Suprapubic skin (tissue), 4 donors: ENCODE results near the gene CHRM2. TPM values are rescaled to one million over a fixed set of nuclear protein-coding genes. Genes with fewer than 3 reads are reported as not detected.

Experiments
- DNase-seq, 2 donors: peaks; one replicate each; pipeline ENCODE4 v3.0.0-alpha.2; 2019; ENCODE audit warnings: low spot score in 2 of 2
- H3K27ac ChIP-seq: fragments of 200-600 bp; sonication (generic); one replicate; pipeline ENCODE4 v1.5.1; 2019
- H3K27me3 ChIP-seq: fragments of 200-600 bp; sonication (generic); one replicate; pipeline ENCODE4 v1.5.1; 2019
- H3K36me3 ChIP-seq: fragments of 200-600 bp; sonication (generic); one replicate; pipeline ENCODE4 v1.5.1; 2019
- H3K4me1 ChIP-seq: fragments of 200-600 bp; sonication (generic); one replicate; pipeline ENCODE4 v1.5.1; 2019
- H3K4me3 ChIP-seq: fragments of 200-600 bp; sonication (generic); one replicate; pipeline ENCODE4 v1.5.1; 2019; ENCODE audit warnings: mild to moderate bottlenecking
- H3K9me3 ChIP-seq: fragments of 200-600 bp; sonication (generic); one replicate; pipeline ENCODE4 v1.5.1; 2019
- CTCF ChIP-seq, 2 donors: fragments of 200-600 bp in 1 of 2; fragments of 450-650 bp in 1 of 2; sonication (generic) in 1 of 2; IDR thresholded peaks; one replicate each; pipeline ENCODE4 v1.5.1; 2016 to 2019; ENCODE audit warnings: antibody characterized with exemption in 2 of 2, mild to moderate bottlenecking in 1 of 2, moderate library complexity in 1 of 2
- EP300 ChIP-seq: sonication (generic); formaldehyde crosslinking; IDR thresholded peaks from one replicate; pipeline ENCODE4 v1.6.1; 2017; ENCODE audit warnings: antibody characterized with exemption
- POLR2A ChIP-seq, 2 donors: fragments of 450-650 bp; IDR thresholded peaks; one replicate each; pipeline ENCODE4 v1.6.1; 2017; ENCODE audit warnings: antibody characterized with exemption in 2 of 2, mild to moderate bottlenecking in 2 of 2, moderate library complexity in 2 of 2
- POLR2AphosphoS5 ChIP-seq, 3 donors: sonication (generic); formaldehyde crosslinking; IDR thresholded peaks; one replicate each; pipeline ENCODE4 v1.6.1; 2017; ENCODE audit warnings: antibody characterized with exemption in 3 of 3
- WGBS: methylation state at CpG from one replicate; pipeline ENCODE4 v1.1.5; 2018; 5-methylcytosine and 5-hydroxymethylcytosine counted together
- total RNA-seq, 4 donors: library from RNA; depleted of rRNA; stranded (reverse); fragments of >200 nt; gene quantifications; one replicate each; pipeline ENCODE4 v1.1.0, GENCODE V29; 2016

Gene CHRM2
- total RNA-seq, 4 donors from 2014 or later: 0.23 to 0.47 TPM; not detected in 2

GRCh38 chr7:136891850-136892249 is 23.4 kb downstream of the CHRM2 start:
- no peaks in the 10 kb centered on the region for H3K9me3 ChIP-seq
- 36% methylated on average over 1 of the region's 1 CpG for WGBS
- no peak for DNase-seq
- H3K4me1 ChIP-seq: no peaks in the 10 kb centered on the region
- H3K4me3 ChIP-seq: no peak overlapping the region
- H3K27me3 ChIP-seq: no peaks in the 10 kb centered on the region
- TF ChIP-seq CTCF (IDR thresholded peaks at IDR 0.05) (no peak), EP300 (no peak), POLR2A (IDR thresholded peaks at IDR 0.05) (no peak), POLR2AphosphoS5 (IDR thresholded peaks at IDR 0.05) (no peak)
- no peak overlapping the region for H3K27ac ChIP-seq
- no peaks in the 10 kb centered on the region for H3K36me3 ChIP-seq

- no peak for DNase-seq
- 83% methylated on average over 2 of the region's 2 CpGs for WGBS
- Histone ChIP-seq H3K9me3 (no peaks in the 10 kb centered on the region), H3K4me1 (no peaks in the 10 kb centered on the region), H3K4me3 (no peak overlapping the region), H3K27me3 (no peaks in the 10 kb centered on the region), H3K27ac (no peak overlapping the region), H3K36me3 (no peaks in the 10 kb centered on the region)
- TF ChIP-seq EP300 (no peak), POLR2A (IDR thresholded peaks at IDR 0.05) (no peak), POLR2AphosphoS5 (IDR thresholded peaks at IDR 0.05) (no peak), CTCF (IDR thresholded peaks at IDR 0.05) (no peak)
Observed at GRCh38 chr7:136894789-136895188, 26.3 kb downstream of the CHRM2 start.

- H3K4me1 ChIP-seq: no peaks in the 10 kb centered on the region
- H3K27me3 ChIP-seq: no peaks in the 10 kb centered on the region
- H3K4me3 ChIP-seq: no peak overlapping the region
- 63% methylated on average over 2 of the region's 2 CpGs for WGBS
- TF ChIP-seq POLR2A (IDR thresholded peaks at IDR 0.05) (no peak), POLR2AphosphoS5 (IDR thresholded peaks at IDR 0.05) (no peak), EP300 (no peak), CTCF (IDR thresholded peaks at IDR 0.05) (no peak)
- H3K36me3 ChIP-seq: no peaks in the 10 kb centered on the region
- no peak for DNase-seq
- H3K27ac ChIP-seq: no peak overlapping the region
- no peaks in the 10 kb centered on the region for H3K9me3 ChIP-seq
Observed at GRCh38 chr7:136897676-136898075, 29.2 kb downstream of the CHRM2 start.

GRCh38 chr7:136900005-136900404 is 31.6 kb downstream of the CHRM2 start:
- DNase-seq: no peak
- 61% methylated on average over 1 of the region's 1 CpG for WGBS
- Histone ChIP-seq H3K27me3 (no peaks in the 10 kb centered on the region), H3K4me1 (no peaks in the 10 kb centered on the region), H3K36me3 (no peaks in the 10 kb centered on the region), H3K27ac (no peak overlapping the region), H3K9me3 (no peaks in the 10 kb centered on the region), H3K4me3 (no peak overlapping the region)
- TF ChIP-seq EP300 (no peak), CTCF (IDR thresholded peaks at IDR 0.05) (no peak), POLR2AphosphoS5 (IDR thresholded peaks at IDR 0.05) (no peak), POLR2A (IDR thresholded peaks at IDR 0.05) (no peak)

GRCh38 chr7:136910771-136911170 is 42.3 kb downstream of the CHRM2 start:
- H3K36me3 ChIP-seq: no peaks in the 10 kb centered on the region
- no peak overlapping the region for H3K4me3 ChIP-seq
- 61% methylated on average over 1 of the region's 1 CpG for WGBS
- H3K27ac ChIP-seq: no peak overlapping the region
- H3K4me1 ChIP-seq: no peaks in the 10 kb centered on the region
- DNase-seq: no peak
- H3K9me3 ChIP-seq: no peaks in the 10 kb centered on the region
- TF ChIP-seq POLR2AphosphoS5 (IDR thresholded peaks at IDR 0.05) (no peak), EP300 (no peak), CTCF (IDR thresholded peaks at IDR 0.05) (no peak), POLR2A (IDR thresholded peaks at IDR 0.05) (no peak)
- no peaks in the 10 kb centered on the region for H3K27me3 ChIP-seq
